ENCODE data around the gene SLC26A6.

The SLC26A6 gene

GRCh38 chr3:48576647-48577046, 58.6 kb downstream of the SLC26A6 start:
- H3K4me3 ChIP-seq (ENCODE audit: control insufficient read depth, low read depth, low read length): no peak overlapping the region
- no peak for DNase-seq (ENCODE audit: low read depth)
- no peak for TF ChIP-seq CTCF (IDR thresholded peaks at IDR 0.05; ENCODE audit: control insufficient read depth, insufficient read depth, low read depth, low read length, missing control alignments)
